Posterior cingulate gyrus (tissue), 11 donors: ENCODE data around the gene TLE3.

Experiments
- DNase-seq, 10 donors: peaks; one replicate each; pipeline versions ENCODE4 v3.0.0 to v3.0.0-alpha.2; 2020 to 2021; ENCODE audit warnings: mixed read lengths in 3 of 10
- intact Hi-C: fragments of 100-400 bp; cut with DNase I; formaldehyde crosslinking; loops from one replicate; pipeline ENCODE4 v1.15.1; 2023

Gene TLE3

GRCh38 chr15:70088887-70089691 lies 8.6 kb downstream of the TLE3 start:
- DNase-seq = peak in 1 of 10 donors; percentile 64
- intact Hi-C loops = no loop called here

GRCh38 chr15:70088455-70088854 lies 9.3 kb downstream of the TLE3 start:
- intact Hi-C loops = no loop called here
- no peak for DNase-seq

GRCh38 chr15:70087708-70088352 lies 9.9 kb downstream of the TLE3 start:
- intact Hi-C loops = no loop called here
- no peak for DNase-seq

GRCh38 chr15:70086636-70087035 lies 11.1 kb downstream of the TLE3 start:
- intact Hi-C loops = no loop called here

GRCh38 chr15:70084461-70084860 lies 13.3 kb downstream of the TLE3 start:
- peak in 2 of 10 donors; percentile 37 to 54 for DNase-seq
- intact Hi-C loops = no loop called here

More at GRCh38 chr15:70086636-70087035, 11.1 kb downstream of the TLE3 start:
- DNase-seq = no peak

- intact Hi-C loops = no loop called here
- DNase-seq = no peak
Observed at GRCh38 chr15:70083946-70084345, 13.8 kb downstream of the TLE3 start.

GRCh38 chr15:70083418-70083817 lies 14.3 kb downstream of the TLE3 start:
- DNase-seq = no peak
- intact Hi-C loops = no loop called here

GRCh38 chr15:70082281-70082900 lies 15.3 kb downstream of the TLE3 start:
- peak in 1 of 10 donors; percentile 71 for DNase-seq
- intact Hi-C loops = no loop called here

- intact Hi-C loops = no loop called here
Observed at GRCh38 chr15:70081612-70082011, 16.1 kb downstream of the TLE3 start.

GRCh38 chr15:70080347-70080746 lies 17.4 kb downstream of the TLE3 start:
- no peak for DNase-seq
- intact Hi-C loops = no loop called here

More at GRCh38 chr15:70081612-70082011, 16.1 kb downstream of the TLE3 start:
- no peak for DNase-seq

- intact Hi-C loops = no loop called here
- DNase-seq = no peak
Observed at GRCh38 chr15:70079888-70080287, 17.8 kb downstream of the TLE3 start.

GRCh38 chr15:70078578-70079417 lies 18.9 kb downstream of the TLE3 start:
- intact Hi-C loops = no loop called here
- DNase-seq = no peak

- intact Hi-C loops = no loop called here
- DNase-seq = peak in 6 of 10 donors; percentile 30 to 91 (median 75)
Observed at GRCh38 chr15:70077188-70078147, 20.2 kb downstream of the TLE3 start.

GRCh38 chr15:70074380-70074779 lies 23.3 kb downstream of the TLE3 start:
- peak in 1 of 10 donors; percentile 40 for DNase-seq
- intact Hi-C loops = no loop called here

GRCh38 chr15:70072479-70072878 lies 25.2 kb downstream of the TLE3 start:
- intact Hi-C loops = no loop called here
- DNase-seq = no peak

- intact Hi-C loops = no loop called here
- peak in 1 of 10 donors; percentile 53 for DNase-seq
Observed at GRCh38 chr15:70071799-70072198, 25.9 kb downstream of the TLE3 start.

GRCh38 chr15:70069716-70070115 lies 28.0 kb downstream of the TLE3 start:
- peak in 1 of 10 donors; percentile 76 for DNase-seq
- intact Hi-C loops = no loop called here

GRCh38 chr15:70068783-70069565 lies 28.7 kb downstream of the TLE3 start:
- peak in 2 of 10 donors; percentile 34 to 75 for DNase-seq
- intact Hi-C loops = no loop called here

- no peak for DNase-seq
- intact Hi-C loops = no loop called here
Observed at GRCh38 chr15:70067681-70068080, 30.0 kb downstream of the TLE3 start.
